Neural progenitor cell (in vitro differentiated cells): ENCODE data around the gene BCAS3.

Experiments
- CTCF ChIP-seq: fragments of 200-600 bp; sonication (generic); IDR thresholded peaks from 2 replicates; pipeline ENCODE4 v1.5.1; 2017; ENCODE audit warnings: antibody characterized with exemption, mild to moderate bottlenecking
- EZH2 ChIP-seq: fragments of 200-600 bp; sonication (generic); IDR thresholded peaks from 2 replicates; pipeline ENCODE4 v1.6.1; 2017; ENCODE audit warnings: antibody characterized with exemption, mild to moderate bottlenecking, moderate library complexity
- EZH2phosphoT487 ChIP-seq: fragments of 200-600 bp; sonication (generic); IDR thresholded peaks from 2 replicates; pipeline ENCODE4 v1.6.1; 2017; ENCODE audit warnings: antibody characterized with exemption

- TF ChIP-seq CTCF (no peak), EZH2 (no peak), EZH2phosphoT487 (no peak)
These were observed 740.8 kb downstream of the BCAS3 start for GRCh38 chr17:61418449-61418848.
